Stimulated activated CD4-positive, alpha-beta T cell treated with anti-CD3 and anti-CD28 coated beads, Interleukin-4, amount 100 ng/mL, for 4 hours (primary cell): ENCODE results near the gene INAFM2.

Experiments used
- DNase-seq, 2 experiments: peaks; one replicate each; pipeline ENCODE4 v3.0.0-alpha.2; 2020

INAFM2 gene

GRCh38 chr15:40365624-40366456 is 42.3 kb downstream of the INAFM2 start:
- no peak for DNase-seq

DNA sequence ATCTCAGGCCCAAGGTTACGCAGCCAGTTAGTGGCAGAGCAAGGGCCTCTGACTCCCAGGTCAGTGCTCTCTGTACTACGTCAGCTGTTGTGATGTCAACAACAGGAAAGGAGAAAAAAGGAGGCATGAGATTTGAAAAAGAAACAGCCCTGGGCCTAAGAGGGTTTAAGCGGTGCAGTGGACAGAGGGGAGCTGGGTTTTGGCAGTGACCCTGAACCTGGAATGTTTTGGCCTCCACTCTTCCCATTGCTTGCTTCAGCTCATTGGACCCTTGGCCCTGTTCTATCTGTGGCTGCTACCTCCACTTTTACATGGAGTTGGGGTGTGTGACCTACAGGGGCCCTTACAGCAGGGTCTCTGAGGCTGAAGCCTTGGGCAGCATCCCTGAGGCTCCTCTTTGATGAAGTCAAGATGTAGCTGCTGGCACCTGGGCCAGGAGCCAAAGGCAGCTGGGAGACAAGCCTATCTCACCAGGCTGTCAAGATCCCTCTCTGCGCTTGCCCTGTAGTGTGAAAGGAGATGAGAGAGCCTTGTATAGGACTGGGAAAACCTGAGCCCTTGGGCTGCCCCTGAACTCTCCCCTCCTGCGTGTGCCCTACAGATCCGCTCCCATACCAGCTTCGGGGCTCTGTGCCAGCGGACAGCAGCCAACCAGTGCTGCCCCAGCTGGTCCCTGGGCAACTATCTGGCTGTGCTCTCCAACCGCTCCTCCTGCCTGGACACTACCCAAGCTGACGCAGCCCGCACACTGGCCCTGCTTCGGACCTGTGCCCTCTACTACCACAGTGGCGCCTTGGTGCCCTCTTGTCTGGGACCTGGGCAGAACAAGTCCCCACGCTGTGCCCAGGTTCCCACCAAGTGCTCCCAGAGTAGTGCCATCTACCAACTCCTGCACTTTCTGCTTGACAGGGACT is 43.2 kb downstream of the INAFM2 start:
- DNase-seq: no peak

- DNase-seq: no peak
Measured at GRCh38 chr15:40367371-40367685, 43.8 kb downstream of the INAFM2 start.

DNA sequence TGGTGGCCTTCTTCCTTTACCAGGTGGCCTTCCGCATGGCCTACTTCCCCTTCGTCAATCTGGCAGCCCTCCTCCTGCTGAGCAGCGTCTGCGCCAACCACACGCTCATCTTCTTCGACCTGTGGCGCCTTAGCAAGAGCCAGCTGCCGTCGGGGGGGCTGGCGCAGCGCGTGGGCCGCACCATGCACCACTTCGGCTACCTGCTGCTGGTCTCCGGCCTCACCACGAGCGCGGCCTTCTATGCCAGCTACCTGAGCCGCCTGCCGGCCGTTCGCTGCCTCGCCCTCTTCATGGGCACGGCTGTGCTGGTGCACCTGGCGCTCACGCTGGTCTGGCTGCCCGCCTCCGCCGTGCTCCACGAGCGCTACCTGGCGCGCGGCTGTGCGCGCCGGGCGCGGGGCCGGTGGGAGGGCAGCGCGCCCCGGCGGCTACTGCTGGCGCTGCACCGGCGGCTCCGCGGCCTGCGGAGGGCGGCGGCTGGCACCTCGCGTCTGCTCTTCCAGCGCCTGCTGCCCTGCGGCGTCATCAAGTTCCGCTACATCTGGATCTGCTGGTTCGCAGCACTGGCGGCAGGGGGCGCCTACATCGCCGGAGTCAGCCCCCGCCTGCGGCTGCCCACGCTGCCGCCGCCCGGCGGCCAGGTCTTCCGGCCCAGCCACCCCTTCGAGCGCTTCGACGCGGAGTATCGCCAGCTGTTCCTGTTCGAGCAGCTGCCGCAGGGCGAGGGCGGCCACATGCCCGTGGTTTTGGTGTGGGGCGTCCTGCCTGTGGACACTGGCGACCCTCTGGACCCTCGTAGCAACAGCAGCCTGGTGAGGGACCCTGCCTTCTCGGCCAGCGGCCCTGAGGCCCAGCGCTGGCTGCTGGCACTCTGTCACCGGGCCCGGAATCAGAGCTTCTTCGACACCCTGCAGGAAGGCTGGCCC is 44.5 kb downstream of the INAFM2 start:
- DNase-seq: peak; percentile 81 to 89

DNA sequence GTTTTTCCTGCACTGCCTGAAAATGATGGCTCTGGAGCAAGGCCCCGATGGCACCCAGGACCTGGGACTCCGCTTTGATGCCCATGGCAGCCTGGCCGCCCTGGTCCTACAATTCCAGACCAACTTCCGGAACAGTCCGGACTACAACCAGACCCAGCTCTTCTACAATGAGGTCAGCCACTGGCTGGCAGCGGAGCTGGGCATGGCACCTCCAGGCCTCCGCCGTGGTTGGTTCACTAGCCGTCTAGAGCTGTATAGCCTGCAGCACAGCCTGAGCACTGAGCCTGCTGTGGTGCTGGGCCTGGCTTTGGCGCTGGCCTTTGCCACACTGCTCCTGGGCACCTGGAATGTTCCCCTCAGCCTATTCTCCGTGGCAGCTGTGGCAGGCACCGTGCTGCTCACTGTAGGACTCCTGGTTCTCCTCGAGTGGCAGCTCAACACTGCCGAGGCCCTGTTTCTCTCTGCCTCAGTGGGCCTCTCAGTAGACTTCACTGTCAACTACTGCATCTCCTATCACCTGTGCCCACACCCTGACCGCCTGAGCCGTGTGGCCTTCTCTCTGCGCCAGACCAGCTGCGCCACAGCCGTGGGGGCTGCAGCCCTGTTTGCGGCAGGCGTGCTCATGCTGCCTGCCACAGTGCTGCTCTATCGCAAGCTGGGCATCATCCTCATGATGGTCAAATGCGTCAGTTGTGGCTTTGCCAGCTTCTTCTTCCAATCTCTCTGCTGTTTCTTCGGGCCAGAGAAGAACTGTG is 45.4 kb downstream of the INAFM2 start:
- DNase-seq: no peak

DNA sequence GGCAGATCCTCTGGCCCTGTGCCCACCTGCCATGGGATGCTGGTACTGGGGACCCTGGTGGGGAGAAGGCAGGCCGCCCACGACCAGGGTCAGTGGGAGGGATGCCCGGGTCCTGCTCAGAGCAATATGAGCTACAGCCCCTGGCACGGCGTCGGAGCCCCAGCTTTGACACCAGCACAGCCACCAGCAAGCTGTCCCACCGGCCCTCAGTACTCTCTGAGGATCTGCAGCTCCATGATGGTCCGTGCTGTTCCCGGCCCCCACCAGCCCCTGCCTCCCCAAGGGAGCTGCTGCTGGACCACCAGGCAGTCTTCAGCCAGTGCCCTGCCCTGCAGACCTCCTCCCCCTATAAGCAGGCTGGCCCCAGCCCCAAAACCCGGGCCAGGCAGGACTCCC is 46.0 kb downstream of the INAFM2 start:
- DNase-seq: no peak

- DNase-seq: no peak
Measured at GRCh38 chr15:40369971-40370370, 46.5 kb downstream of the INAFM2 start.

DNA sequence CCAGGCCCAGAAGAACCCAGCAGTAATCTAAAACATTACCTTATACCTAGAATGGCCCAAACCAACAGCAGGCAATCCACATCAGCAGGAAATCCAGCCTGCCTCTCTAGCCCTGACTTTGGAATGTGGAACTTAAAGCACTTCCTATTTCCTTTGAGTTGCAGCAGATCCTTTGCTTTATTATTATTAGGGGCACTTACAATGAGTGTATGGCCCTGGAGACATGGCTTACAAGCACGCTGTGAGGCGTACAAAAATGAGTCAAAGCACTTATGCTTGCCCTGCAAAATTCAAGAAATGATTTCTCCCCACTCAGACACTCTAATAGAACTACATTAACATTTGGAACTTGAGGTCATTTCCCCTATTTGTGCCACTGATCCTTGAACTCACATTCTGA is 49.5 kb downstream of the INAFM2 start:
- no peak for DNase-seq
